Stimulated activated CD8-positive, alpha-beta memory T cell treated with anti-CD3 and anti-CD28 coated beads, Interleukin-4, amount 100 ng/mL, for 4 hours (primary cell): Measurements from ENCODE around the gene ARMC9.
"Not testable (repeated sequence)": the region's sequence is repeated elsewhere in the genome, so short reads cannot be mapped to it uniquely, and the experiment has no call there.

Experiments used
- DNase-seq, 2 donors: peaks; one replicate each; pipeline ENCODE4 v3.0.0-alpha.2; 2020; ENCODE audit warnings: low read depth in 2 of 2, low spot score in 1 of 2

Gene ARMC9

GRCh38 chr2:231286964-231287363, 88.5 kb downstream of the ARMC9 start:
- no peak for DNase-seq

DNA sequence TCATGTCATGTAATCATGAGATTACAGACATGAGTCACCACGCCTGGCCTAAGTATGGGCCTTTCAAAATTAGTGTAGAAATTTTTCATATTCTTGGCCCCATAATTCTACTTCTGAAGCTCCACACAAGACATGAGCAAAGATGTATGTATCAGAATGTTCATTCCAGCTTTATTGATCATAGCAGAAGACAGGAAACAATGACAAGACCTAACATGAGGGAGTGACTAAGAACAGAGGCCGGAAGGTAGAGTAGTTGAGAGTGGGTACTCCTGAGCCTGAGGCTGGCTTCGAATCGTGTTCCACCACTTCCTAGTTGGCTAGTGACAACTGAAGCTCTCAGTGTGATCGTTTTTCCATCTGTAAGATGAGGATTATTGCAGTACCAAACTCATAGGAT, 89.3 kb downstream of the ARMC9 start:
- DNase-seq, result no peak

GRCh38 chr2:231288590-231288989, 90.2 kb downstream of the ARMC9 start:
- no peak for DNase-seq

- no peak for DNase-seq
Observed at GRCh38 chr2:231290321-231291015, 92.0 kb downstream of the ARMC9 start.

GRCh38 chr2:231292472-231293134, 94.2 kb downstream of the ARMC9 start:
- no peak for DNase-seq

- DNase-seq, result no peak
Observed at GRCh38 chr2:231293163-231293562, 94.7 kb downstream of the ARMC9 start.

DNA sequence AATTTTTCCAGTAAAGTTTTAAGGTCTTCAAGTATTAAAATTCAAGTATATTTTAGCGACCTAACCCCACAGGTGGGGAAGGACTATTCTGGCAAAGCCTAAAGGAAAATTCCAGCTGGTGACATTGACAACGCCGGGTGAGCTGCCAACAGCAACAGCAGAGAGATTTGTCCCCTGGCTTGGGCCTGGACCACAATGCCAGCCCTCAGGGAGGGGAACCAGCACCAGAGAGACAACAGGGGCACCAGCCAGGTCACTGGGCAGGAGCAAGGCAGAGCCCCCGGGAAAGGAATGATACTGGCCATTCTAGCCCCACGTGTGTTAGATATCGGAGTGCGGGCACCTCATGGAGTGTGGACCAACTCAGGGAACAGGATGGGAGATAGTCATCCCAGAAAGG, 95.7 kb downstream of the ARMC9 start:
- no peak for DNase-seq

- DNase-seq, result no peak
Observed at GRCh38 chr2:231294571-231295362, 96.3 kb downstream of the ARMC9 start.

- DNase-seq, result no peak
Observed at GRCh38 chr2:231295363-231295655, 96.9 kb downstream of the ARMC9 start.

DNA sequence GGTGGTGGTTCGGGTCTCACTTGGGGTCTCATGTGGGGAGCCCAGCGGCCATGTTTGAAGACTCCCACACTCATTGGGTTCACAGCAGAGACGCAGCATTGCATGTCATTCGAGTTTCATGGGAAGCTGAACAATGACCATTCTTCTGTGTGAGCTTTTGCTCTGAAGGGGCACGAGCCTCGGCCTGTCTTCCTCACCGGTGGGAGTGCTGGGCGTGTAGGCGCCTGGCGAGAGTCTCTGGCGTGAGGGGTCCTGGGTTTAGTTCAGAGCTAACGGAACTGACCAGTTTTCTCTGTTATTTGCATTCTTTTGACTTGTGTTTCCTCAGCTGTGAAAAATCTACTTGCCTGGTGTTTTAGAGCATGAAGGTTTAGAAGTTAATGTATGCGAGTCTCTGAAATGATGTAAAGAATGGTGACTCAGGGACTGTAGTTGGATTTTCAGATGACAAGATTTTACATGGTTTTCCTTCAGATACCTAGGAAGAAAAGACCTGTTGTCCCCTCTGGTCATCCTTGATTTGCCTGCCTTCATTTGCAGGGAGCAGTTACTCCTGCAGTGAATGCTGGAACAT, 98.1 kb downstream of the ARMC9 start:
- DNase-seq, result no peak

- DNase-seq, result no peak
Observed at GRCh38 chr2:231297108-231297908, 98.9 kb downstream of the ARMC9 start.

DNA sequence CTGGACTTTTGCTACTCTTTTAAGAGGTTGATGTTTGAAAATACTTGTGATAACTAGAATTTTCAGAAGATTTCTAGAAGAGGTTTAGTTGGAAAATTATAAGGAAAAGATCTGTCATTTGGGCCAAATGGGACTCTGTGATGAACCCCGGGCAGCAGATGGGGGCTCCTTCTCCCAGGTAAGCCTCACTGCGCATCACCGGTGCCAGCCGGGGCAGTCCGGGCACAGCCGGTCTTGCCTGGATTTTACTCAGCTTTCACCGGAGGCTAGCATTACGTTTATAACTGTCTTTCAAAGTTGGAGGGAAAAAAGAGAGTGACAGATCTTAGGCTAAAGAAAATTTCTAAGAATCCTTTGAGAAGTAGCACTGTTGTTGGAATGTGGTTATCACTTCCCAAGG, 99.7 kb downstream of the ARMC9 start:
- no peak for DNase-seq

DNA sequence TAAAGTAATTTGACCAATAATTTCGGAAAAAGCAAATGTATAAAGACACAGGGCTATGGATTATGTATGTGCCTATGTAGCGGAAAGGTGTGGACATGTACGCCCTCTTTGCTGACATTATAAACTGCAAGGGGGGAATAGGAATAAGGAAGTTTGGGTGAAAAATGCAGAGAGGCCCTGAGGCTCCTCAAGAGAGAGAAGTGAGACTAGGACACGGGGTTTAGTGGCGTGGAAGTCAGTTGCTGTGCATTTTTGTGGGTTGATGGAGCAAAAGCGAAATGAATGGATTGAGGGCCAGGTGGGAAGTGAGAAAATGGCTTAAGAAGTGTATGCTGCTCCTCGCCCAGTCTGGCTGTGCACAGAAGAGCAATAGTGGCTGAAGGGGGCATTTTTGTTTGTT, 100.8 kb downstream of the ARMC9 start:
- no peak for DNase-seq

- DNase-seq, result no peak
Observed at GRCh38 chr2:231300020-231300721, 101.7 kb downstream of the ARMC9 start.

- no peak for DNase-seq
Observed at GRCh38 chr2:231300722-231301076, 102.3 kb downstream of the ARMC9 start.

DNA sequence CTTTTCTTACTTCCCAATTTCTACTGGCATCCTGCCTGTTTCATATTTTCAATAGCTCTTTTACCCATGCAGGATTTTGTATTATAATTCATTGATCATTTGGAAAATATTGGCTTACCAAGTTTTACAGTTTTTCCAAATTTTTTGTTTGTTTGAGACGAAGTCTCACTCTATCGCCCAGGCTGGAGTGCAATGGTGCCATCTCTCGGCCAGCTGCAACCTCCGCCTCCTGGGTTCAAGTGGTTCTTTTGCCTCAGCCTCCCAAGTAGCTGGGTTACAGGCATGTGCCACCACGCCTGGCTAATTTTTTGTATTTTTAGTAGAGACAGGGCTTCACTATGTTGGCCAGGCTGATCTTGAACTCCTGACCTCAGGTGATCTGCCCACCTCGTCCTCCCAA, 105.8 kb downstream of the ARMC9 start:
- not testable (repeated sequence) for DNase-seq

- DNase-seq, result no peak
Observed at GRCh38 chr2:231305221-231305620, 106.8 kb downstream of the ARMC9 start.

DNA sequence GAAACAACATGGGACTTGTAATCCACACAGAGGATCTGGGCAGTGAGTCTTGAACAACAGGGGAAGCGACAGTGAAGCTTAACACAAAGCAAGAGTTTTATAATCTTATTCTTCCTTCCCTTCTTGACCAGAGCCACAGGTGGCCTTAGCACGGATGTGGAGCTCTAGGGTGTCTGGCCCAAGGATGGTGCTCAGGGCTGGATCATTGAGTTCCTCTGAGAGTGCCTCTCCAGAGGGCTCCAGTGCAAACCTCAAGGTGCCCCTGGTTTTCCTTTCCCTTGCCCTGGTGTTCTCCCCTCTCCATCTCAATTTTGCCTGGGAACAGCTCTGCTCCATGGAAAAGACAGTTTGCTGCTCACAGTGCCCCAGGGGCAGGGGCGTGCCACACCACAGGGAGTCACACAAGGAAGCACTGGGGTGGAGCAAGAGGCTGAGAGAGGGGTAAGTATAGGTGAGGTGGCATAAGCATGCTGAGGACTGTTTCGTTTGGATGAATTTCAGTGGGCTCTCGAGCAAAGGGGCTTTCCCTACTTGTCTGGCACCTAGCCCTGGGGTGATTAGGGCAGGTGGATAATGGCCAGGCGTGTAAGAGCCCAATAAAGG, 108.5 kb downstream of the ARMC9 start:
- DNase-seq, result no peak

DNA sequence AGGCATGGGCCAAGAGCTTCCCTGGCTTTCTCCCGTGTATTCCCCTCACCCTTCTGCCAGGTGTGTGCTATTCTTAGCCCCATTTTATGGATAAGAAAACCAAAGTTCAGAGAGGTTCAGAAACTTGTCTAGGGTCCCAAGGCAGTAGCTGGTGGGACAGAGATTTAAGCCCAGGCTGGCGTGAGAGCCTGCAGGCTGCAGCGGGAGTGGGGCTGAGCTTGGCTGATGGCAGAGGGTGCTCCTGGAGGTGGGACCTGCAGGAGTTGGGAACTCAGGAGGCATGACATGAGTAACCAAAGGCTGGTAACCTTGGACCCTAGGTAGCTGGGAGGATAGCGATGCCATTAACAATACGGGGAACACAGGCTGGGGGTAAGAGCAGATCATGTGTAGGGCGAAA, 109.8 kb downstream of the ARMC9 start:
- no peak for DNase-seq
